Measurements from ENCODE around the gene CHAT.

DNA sequence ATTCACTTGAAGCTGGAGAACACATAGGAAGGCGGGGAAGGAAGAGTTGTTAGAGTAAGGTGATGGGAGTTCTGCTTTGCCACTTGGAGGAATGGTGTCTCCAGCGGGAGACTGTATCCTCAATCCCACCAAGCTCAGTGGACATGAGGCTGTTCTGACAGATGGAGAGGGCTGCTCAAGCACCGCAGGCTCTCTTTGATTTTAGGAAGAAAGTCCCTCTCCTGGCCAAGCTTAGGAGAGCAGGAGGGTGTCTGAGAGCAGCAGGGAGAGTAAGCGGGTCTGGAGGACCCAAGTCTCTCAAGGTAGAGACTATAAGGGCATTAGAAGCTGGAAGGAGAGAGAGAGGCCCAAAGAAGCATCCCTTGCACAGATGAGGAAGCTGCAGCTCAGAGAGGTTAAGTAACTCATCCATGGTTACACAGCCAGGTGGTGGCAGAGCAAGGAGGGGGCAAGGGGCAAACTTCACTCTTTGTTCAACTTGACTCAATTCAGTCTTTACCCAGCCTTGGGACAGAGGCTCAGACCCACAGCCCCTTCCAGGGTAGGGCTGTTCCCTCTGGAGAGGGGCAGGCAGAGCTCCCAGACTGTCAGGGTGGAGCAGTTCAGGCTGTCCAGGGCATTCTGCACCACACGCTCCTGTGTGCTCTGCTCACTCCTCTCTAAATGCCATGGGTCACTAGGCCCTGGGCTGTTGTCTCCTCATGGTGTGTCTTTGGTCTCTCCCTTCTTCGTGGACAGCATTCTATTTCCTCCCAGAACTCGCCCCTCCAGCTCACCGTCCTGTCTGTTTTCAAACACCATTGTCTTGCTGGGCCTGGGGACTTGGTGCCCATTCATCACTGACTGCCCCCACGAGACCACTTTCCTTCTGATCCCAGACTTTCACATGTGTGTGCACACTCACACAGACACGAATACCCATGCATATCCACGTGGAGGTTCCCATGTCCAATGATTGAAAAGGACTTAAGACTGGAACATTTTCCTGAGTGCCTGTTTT, 8.9 kb downstream of the CHAT start:
- TF ChIP-seq TAF1 (IDR thresholded peaks at IDR 0.05; ENCODE audit: borderline replicate concordance, insufficient read depth, low read length) (no peak), POLR2AphosphoS5 (IDR thresholded peaks at IDR 0.05; ENCODE audit: low read depth, low read length) (no peak), FOXP2 (optimal IDR thresholded peaks at IDR 0.05; ENCODE audit: borderline replicate concordance, extremely low read depth, extremely low read length, insufficient read depth) (no peak)
- TF ChIP-seq, protein P1, sequence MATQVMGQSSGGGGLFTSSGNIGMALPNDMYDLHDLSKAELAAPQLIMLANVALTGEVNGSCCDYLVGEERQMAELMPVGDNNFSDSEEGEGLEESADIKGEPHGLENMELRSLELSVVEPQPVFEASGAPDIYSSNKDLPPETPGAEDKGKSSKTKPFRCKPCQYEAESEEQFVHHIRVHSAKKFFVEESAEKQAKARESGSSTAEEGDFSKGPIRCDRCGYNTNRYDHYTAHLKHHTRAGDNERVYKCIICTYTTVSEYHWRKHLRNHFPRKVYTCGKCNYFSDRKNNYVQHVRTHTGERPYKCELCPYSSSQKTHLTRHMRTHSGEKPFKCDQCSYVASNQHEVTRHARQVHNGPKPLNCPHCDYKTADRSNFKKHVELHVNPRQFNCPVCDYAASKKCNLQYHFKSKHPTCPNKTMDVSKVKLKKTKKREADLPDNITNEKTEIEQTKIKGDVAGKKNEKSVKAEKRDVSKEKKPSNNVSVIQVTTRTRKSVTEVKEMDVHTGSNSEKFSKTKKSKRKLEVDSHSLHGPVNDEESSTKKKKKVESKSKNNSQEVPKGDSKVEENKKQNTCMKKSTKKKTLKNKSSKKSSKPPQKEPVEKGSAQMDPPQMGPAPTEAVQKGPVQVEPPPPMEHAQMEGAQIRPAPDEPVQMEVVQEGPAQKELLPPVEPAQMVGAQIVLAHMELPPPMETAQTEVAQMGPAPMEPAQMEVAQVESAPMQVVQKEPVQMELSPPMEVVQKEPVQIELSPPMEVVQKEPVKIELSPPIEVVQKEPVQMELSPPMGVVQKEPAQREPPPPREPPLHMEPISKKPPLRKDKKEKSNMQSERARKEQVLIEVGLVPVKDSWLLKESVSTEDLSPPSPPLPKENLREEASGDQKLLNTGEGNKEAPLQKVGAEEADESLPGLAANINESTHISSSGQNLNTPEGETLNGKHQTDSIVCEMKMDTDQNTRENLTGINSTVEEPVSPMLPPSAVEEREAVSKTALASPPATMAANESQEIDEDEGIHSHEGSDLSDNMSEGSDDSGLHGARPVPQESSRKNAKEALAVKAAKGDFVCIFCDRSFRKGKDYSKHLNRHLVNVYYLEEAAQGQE (IDR thresholded peaks at IDR 0.05; ENCODE audit: insufficient read depth in 1 of 2, low read depth in 2 of 2, low read length in 2 of 2): no peak

All from PFSK-1 (cell line).